HK-2 (cell line): ENCODE measurements around the gene ACACB.

Experiments used
- DNase-seq: peaks from one replicate; pipeline ENCODE4 v3.0.0-alpha.2; 2018; ENCODE audit not compliant: unreplicated experiment

The ACACB gene

GRCh38 chr12:109255377-109255776 lies 139.0 kb downstream of the ACACB start:
- DNase-seq: no peak

- DNase-seq: no peak
These were observed 139.6 kb downstream of the ACACB start for GRCh38 chr12:109256011-109256410.

- no peak for DNase-seq
These were observed 141.8 kb downstream of the ACACB start for GRCh38 chr12:109258201-109258600.

GRCh38 chr12:109258607-109259544 lies 142.5 kb downstream of the ACACB start:
- no peak for DNase-seq

- no peak for DNase-seq
These were observed 143.1 kb downstream of the ACACB start for GRCh38 chr12:109259545-109259895.

GRCh38 chr12:109261087-109261486 lies 144.7 kb downstream of the ACACB start:
- no peak for DNase-seq

- DNase-seq: no peak
These were observed 145.6 kb downstream of the ACACB start for GRCh38 chr12:109261939-109262338.

GRCh38 chr12:109263439-109263838 lies 147.1 kb downstream of the ACACB start:
- DNase-seq: no peak

GRCh38 chr12:109264095-109264942 lies 147.9 kb downstream of the ACACB start:
- peak; percentile 13 for DNase-seq

GRCh38 chr12:109264943-109265650 lies 148.7 kb downstream of the ACACB start:
- DNase-seq: no peak

GRCh38 chr12:109266106-109266879 lies 149.9 kb downstream of the ACACB start:
- DNase-seq: no peak

- DNase-seq: no peak
These were observed 151.0 kb downstream of the ACACB start for GRCh38 chr12:109267361-109267760.

GRCh38 chr12:109268896-109269295 lies 152.5 kb downstream of the ACACB start:
- no peak for DNase-seq

GRCh38 chr12:109269428-109269827 lies 153.0 kb downstream of the ACACB start:
- DNase-seq: no peak

- no peak for DNase-seq
These were observed 154.1 kb downstream of the ACACB start for GRCh38 chr12:109270494-109270893.

- DNase-seq: no peak
These were observed 155.0 kb downstream of the ACACB start for GRCh38 chr12:109271418-109271817.

- no peak for DNase-seq
These were observed 157.0 kb downstream of the ACACB start for GRCh38 chr12:109273354-109273753.

- no peak for DNase-seq
These were observed 158.0 kb downstream of the ACACB start for GRCh38 chr12:109274381-109274780.

- DNase-seq: no peak
These were observed 158.8 kb downstream of the ACACB start for GRCh38 chr12:109275173-109275572.

GRCh38 chr12:109276160-109276559 lies 159.8 kb downstream of the ACACB start:
- no peak for DNase-seq

- no peak for DNase-seq
These were observed 161.0 kb downstream of the ACACB start for GRCh38 chr12:109277255-109277898.
